GM12864 (cell line): ENCODE results near the gene NRM.

ENCODE experiments used
- DNase-seq: peaks from one replicate; pipeline ENCODE4 v3.0.0-alpha.2; 2011; ENCODE audit warnings: low read depth
- H3K4me3 ChIP-seq: 2 replicates; pipeline ENCODE4 v1.5.1; 2011; ENCODE audit warnings: mild to moderate bottlenecking, low read depth, low read length, control low read depth
- CTCF ChIP-seq: IDR thresholded peaks from 2 replicates; pipeline ENCODE4 v1.5.1; 2011; ENCODE audit warnings: low read depth, mild to moderate bottlenecking, moderate library complexity, low read length, control low read depth, inconsistent platforms; ENCODE audit errors: missing control alignments

Gene NRM

GRCh38 chr6:30717129-30717844, 26.5 kb upstream of the NRM start, which contains the start of gene MDC1:
TSS of gene MDC1 (minus strand) at chr6:30717281. CDS start at chr6:30715175, 2,106 bp downstream.
- TF ChIP-seq CTCF: peak; percentile 27
- peak; percentile 100 for DNase-seq
- peak within 1 kb of the TSS; percentile 90 for H3K4me3 ChIP-seq

- H3K4me3 ChIP-seq: peak overlapping the region; percentile 90
- TF ChIP-seq CTCF: no peak
- DNase-seq: no peak
Measured at GRCh38 chr6:30716879-30717128, 26.0 kb upstream of the NRM start.

GRCh38 chr6:30714263-30714662, 23.5 kb upstream of the NRM start:
- H3K4me3 ChIP-seq: no peak overlapping the region
- TF ChIP-seq CTCF: no peak
- no peak for DNase-seq

- DNase-seq: no peak
- no peak for TF ChIP-seq CTCF
- H3K4me3 ChIP-seq: no peak overlapping the region
Measured at GRCh38 chr6:30712441-30712945, 21.7 kb upstream of the NRM start.

- TF ChIP-seq CTCF: no peak
- H3K4me3 ChIP-seq: no peak overlapping the region
- DNase-seq: no peak
Measured at GRCh38 chr6:30711758-30712380, 21.1 kb upstream of the NRM start.

- no peak for DNase-seq
- TF ChIP-seq CTCF: no peak
- no peak overlapping the region for H3K4me3 ChIP-seq
Measured at GRCh38 chr6:30709101-30709868, 18.5 kb upstream of the NRM start.
